SK-N-SH (cell line): ENCODE measurements around the gene OSBPL6. TPM values are rescaled to one million over a fixed set of nuclear protein-coding genes. Genes with fewer than 3 reads are reported as not detected.

Source experiments
- CTCF ChIA-PET: fragments of 300-600, 350-600 bp; formaldehyde crosslinking; extraction: SDS; loops from one replicate; lab custom pipeline; 2021; lab: Yijun Ruan, JAX
- POLR2A ChIA-PET: fragments of 350-600 bp; sonication (Branson Sonifier 250); formaldehyde crosslinking; extraction: SDS; loops from one replicate; lab custom pipeline; 2020; ENCODE audit warnings: antibody characterized with exemption, inconsistent platforms; lab: Yijun Ruan, JAX
- DNase-seq: peaks from one replicate; pipeline ENCODE4 v3.0.0; 2012
- H2AFZ ChIP-seq: fragments of 200-600 bp; sonication (generic); 2 replicates; pipeline ENCODE4 v1.8.1; 2016; ENCODE audit warnings: antibody characterized with exemption, mild to moderate bottlenecking, low read depth
- H3F3A ChIP-seq: fragments of 200-600 bp; sonication (generic); replicated peaks from 2 replicates; pipeline ENCODE3; 2016; ENCODE audit warnings: antibody characterized with exemption, mild to moderate bottlenecking; ENCODE audit not compliant: insufficient read depth
- H3K27ac ChIP-seq, 2 experiments: fragments of 200-500 bp in 1 of 2; fragments of 200-600 bp in 1 of 2; sonication (Bioruptor generic) in 1 of 2; sonication (generic), shearing (Covaris generic) in 1 of 2; 2 replicates each; pipeline versions ENCODE4 v1.5.1 to v1.6.1; 2014 to 2016; ENCODE audit warnings: low read depth in 2 of 2, inconsistent platforms in 1 of 2, low read length in 1 of 2, mild to moderate bottlenecking in 1 of 2, mixed read lengths in 1 of 2
- H3K27me3 ChIP-seq: fragments of 200-600 bp; sonication (generic), shearing (Covaris generic); 2 replicates; pipeline ENCODE4 v1.6.1; 2016; ENCODE audit warnings: mixed run types; ENCODE audit not compliant: insufficient read depth
- H3K36me3 ChIP-seq, 2 experiments: fragments of 200-500 bp in 1 of 2; fragments of 200-600 bp in 1 of 2; sonication (Bioruptor generic) in 1 of 2; sonication (generic) in 1 of 2; replicated peaks in 1 of 2; 2 replicates each; pipeline versions ENCODE3 to v1.5.1; 2014 to 2016; ENCODE audit warnings: low read length in 1 of 2, mild to moderate bottlenecking in 1 of 2; ENCODE audit not compliant: insufficient read depth in 2 of 2, control insufficient read depth in 1 of 2
- H3K4me1 ChIP-seq, 2 experiments: fragments of 200-500 bp in 1 of 2; fragments of 200-600 bp in 1 of 2; sonication (Bioruptor generic) in 1 of 2; sonication (generic), shearing (Covaris generic) in 1 of 2; 2 replicates each; pipeline versions ENCODE4 v1.5.1 to v1.6.1; 2014 to 2016; ENCODE audit warnings: low read depth in 1 of 2, low read length in 1 of 2, mixed run types in 1 of 2; ENCODE audit not compliant: insufficient read depth in 2 of 2, control insufficient read depth in 1 of 2
- H3K4me2 ChIP-seq: fragments of 200-600 bp; sonication (generic), shearing (Covaris generic); 2 replicates; pipeline ENCODE4 v1.6.1; 2017; ENCODE audit warnings: mixed run types
- H3K4me3 ChIP-seq, 2 experiments: fragments of 200-500 bp in 1 of 2; fragments of 200-600 bp in 1 of 2; sonication (Bioruptor generic) in 1 of 2; sonication (generic), shearing (Covaris generic) in 1 of 2; 2 replicates each; pipeline versions ENCODE4 v1.5.1 to v1.8.1; 2014 to 2016; ENCODE audit warnings: low read depth in 2 of 2, inconsistent platforms in 1 of 2, low read length in 1 of 2, mild to moderate bottlenecking in 1 of 2, mixed read lengths in 1 of 2, moderate library complexity in 1 of 2
- H3K79me2 ChIP-seq: fragments of 200-600 bp; sonication (generic); 2 replicates; pipeline ENCODE4 v1.8.1; 2017; ENCODE audit warnings: mild to moderate bottlenecking; ENCODE audit not compliant: insufficient read depth
- H3K9ac ChIP-seq: fragments of 200-600 bp; sonication (generic); 2 replicates; pipeline ENCODE4 v1.6.1; 2017; ENCODE audit warnings: mixed run types
- H3K9me2 ChIP-seq: fragments of 200-600 bp; sonication (generic); 2 replicates; pipeline ENCODE4 v1.6.1; 2017; ENCODE audit warnings: mixed run types
- H3K9me3 ChIP-seq: fragments of 200-600 bp; sonication (generic); 2 replicates; pipeline ENCODE4 v1.6.1; 2017; ENCODE audit warnings: mixed run types, mild to moderate bottlenecking, moderate library complexity
- H4K20me1 ChIP-seq: fragments of 200-600 bp; sonication (generic); 2 replicates; pipeline ENCODE4 v1.6.1; 2017; ENCODE audit warnings: mild to moderate bottlenecking, mixed run types; ENCODE audit not compliant: insufficient read depth
- CHD2 ChIP-seq: fragments of 150-350 bp; IDR thresholded peaks from 2 replicates; pipeline ENCODE4 v1.6.1; 2018; ENCODE audit warnings: low read length; ENCODE audit not compliant: partially characterized antibody
- ELF1 ChIP-seq: IDR thresholded peaks from 2 replicates; pipeline ENCODE4 v1.4.0; 2012
- EP300 ChIP-seq, 2 experiments: IDR thresholded peaks; 2 replicates each; pipeline versions ENCODE4 v1.4.0 to v1.6.1; 2012; ENCODE audit warnings: borderline replicate concordance in 1 of 2, low read depth in 1 of 2, low read length in 1 of 2
- EZH2phosphoT487 ChIP-seq: fragments of 200-600 bp; sonication (generic); IDR thresholded peaks from 2 replicates; pipeline ENCODE4 v1.6.1; 2017; ENCODE audit warnings: low read depth, mixed run types, mild to moderate bottlenecking, antibody characterized with exemption, moderate library complexity, borderline replicate concordance
- FOSL2 ChIP-seq: IDR thresholded peaks from 2 replicates; pipeline ENCODE4 v1.4.0; 2012; ENCODE audit warnings: low read depth, mild to moderate bottlenecking, moderate library complexity, borderline replicate concordance
- GATA2 ChIP-seq: sonication (generic); formaldehyde crosslinking; IDR thresholded peaks from 2 replicates; pipeline ENCODE4 v1.5.0; 2020; ENCODE audit warnings: mild to moderate bottlenecking, missing genetic modification reagents
- JUND ChIP-seq: IDR thresholded peaks from 2 replicates; pipeline ENCODE4 v1.4.0; 2012
- MAX ChIP-seq: IDR thresholded peaks from 2 replicates; pipeline ENCODE4 v1.4.0; 2012; ENCODE audit warnings: low read depth
- NFIC ChIP-seq: IDR thresholded peaks from 2 replicates; pipeline ENCODE4 v1.4.0; 2012; ENCODE audit warnings: borderline replicate concordance
- RAD21 ChIP-seq: IDR thresholded peaks from 2 replicates; pipeline ENCODE4 v1.6.1; 2012; ENCODE audit warnings: mild to moderate bottlenecking, low read length
- RFX5 ChIP-seq: IDR thresholded peaks from 2 replicates; pipeline ENCODE4 v1.6.1; 2012; ENCODE audit warnings: mild to moderate bottlenecking, improper control_type of control experiment, low read length
- SIN3A ChIP-seq: IDR thresholded peaks from 2 replicates; pipeline ENCODE4 v1.6.1; 2012; ENCODE audit warnings: low read depth, mild to moderate bottlenecking, low read length, moderate library complexity, borderline replicate concordance
- SMC3 ChIP-seq: IDR thresholded peaks from 2 replicates; pipeline ENCODE4 v1.6.1; 2012; ENCODE audit warnings: low read depth, low read length, improper control_type of control experiment
- TAF1 ChIP-seq: IDR thresholded peaks from 2 replicates; pipeline ENCODE4 v1.6.1; 2012; ENCODE audit warnings: low read depth, mild to moderate bottlenecking, low read length, moderate library complexity, borderline replicate concordance
- TEAD4 ChIP-seq: IDR thresholded peaks from 2 replicates; pipeline ENCODE4 v1.4.0; 2012; ENCODE audit warnings: mild to moderate bottlenecking, borderline replicate concordance; ENCODE audit not compliant: insufficient read depth
- YY1 ChIP-seq: IDR thresholded peaks from 2 replicates; pipeline ENCODE4 v1.4.0; 2012; ENCODE audit warnings: low read depth, mild to moderate bottlenecking
- WGBS: methylation state at CpG from one replicate; pipeline ENCODE4 v1.1.6; 2017; ENCODE audit warnings: low lambda C conversion rate; 5-methylcytosine and 5-hydroxymethylcytosine counted together
- polyA plus RNA-seq, 3 experiments: library from polyadenylated mRNA; depleted of rRNA; stranded (reverse); fragments of >200 nt; gene quantifications; 2 replicates each; pipeline ENCODE4 v1.2.3, GENCODE V29; 2012
- TF ChIP-seq, protein P1 (sequence below): IDR thresholded peaks from 2 replicates; pipeline ENCODE4 v1.4.0; 2012; ENCODE audit warnings: low read depth, borderline replicate concordance
- TF ChIP-seq, protein P2 (sequence below): IDR thresholded peaks from 2 replicates; pipeline ENCODE4 v1.6.1; 2012; ENCODE audit warnings: mild to moderate bottlenecking, low read depth, low read length, moderate library complexity
- TF ChIP-seq, protein P3 (sequence below): fragments of 150-350 bp; IDR thresholded peaks from 2 replicates; pipeline ENCODE4 v1.6.1; 2016; ENCODE audit warnings: mild to moderate bottlenecking, low read depth, low read length
- TF ChIP-seq, protein P4 (sequence below): fragments of 150-350 bp; IDR thresholded peaks from 2 replicates; pipeline ENCODE4 v1.6.1; 2017; ENCODE audit warnings: antibody characterized with exemption, low read length, low read depth, borderline replicate concordance

Gene OSBPL6
- polyA plus RNA-seq, 1 of the 3 experiments (the other 2 are of a cell fraction): 2.7 TPM

DNA sequence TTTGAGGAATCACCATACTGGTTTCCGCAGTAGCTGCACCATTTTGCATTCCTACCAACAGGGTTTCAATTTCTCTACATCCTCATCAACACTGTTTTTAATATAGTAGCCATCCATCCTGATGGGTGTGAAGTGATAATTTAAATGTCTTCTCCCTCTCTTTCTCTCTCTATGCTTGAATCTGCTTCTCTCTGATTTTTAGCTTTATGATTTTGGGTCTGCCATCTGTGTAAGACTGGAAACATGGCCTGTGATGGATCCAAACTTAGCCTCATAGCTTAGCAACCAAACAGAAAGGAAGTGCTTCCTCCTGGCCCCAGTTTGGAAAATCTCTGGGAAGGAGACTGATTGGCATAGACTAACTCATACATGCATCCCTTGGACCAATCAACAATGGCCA is 33.7 kb upstream of the OSBPL6 start (continued):
- TF ChIP-seq, protein P1, sequence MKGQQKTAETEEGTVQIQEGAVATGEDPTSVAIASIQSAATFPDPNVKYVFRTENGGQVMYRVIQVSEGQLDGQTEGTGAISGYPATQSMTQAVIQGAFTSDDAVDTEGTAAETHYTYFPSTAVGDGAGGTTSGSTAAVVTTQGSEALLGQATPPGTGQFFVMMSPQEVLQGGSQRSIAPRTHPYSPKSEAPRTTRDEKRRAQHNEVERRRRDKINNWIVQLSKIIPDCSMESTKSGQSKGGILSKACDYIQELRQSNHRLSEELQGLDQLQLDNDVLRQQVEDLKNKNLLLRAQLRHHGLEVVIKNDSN: no peak
- TF ChIP-seq TEAD4 (no peak), CHD2 (no peak)

- Histone ChIP-seq H2AFZ (peak overlapping the region; percentile 62), H3K9me2 (no peaks in the 10 kb centered on the region), H3K79me2 (no peaks in the 10 kb centered on the region), H3K4me1 (no peaks in the 10 kb centered on the region; a peak in 1 of 4 replicates), H3K4me3 (no peak overlapping the region), H3K4me2 (0 out of 2 replicates have a peak overlapping the region, but pooled peaks have one; percentile 16), H3K27ac (no peak overlapping the region), H3K9ac (no peak overlapping the region), H3K9me3 (no peaks in the 10 kb centered on the region), H4K20me1 (no peaks in the 10 kb centered on the region), H3K36me3 (no peaks in the 10 kb centered on the region), H3K27me3 (no peaks in the 10 kb centered on the region), H3F3A (no peaks in the 10 kb centered on the region)
- 76% methylated on average over 4 of the region's 4 CpGs for WGBS
- TF ChIP-seq, protein P2, sequence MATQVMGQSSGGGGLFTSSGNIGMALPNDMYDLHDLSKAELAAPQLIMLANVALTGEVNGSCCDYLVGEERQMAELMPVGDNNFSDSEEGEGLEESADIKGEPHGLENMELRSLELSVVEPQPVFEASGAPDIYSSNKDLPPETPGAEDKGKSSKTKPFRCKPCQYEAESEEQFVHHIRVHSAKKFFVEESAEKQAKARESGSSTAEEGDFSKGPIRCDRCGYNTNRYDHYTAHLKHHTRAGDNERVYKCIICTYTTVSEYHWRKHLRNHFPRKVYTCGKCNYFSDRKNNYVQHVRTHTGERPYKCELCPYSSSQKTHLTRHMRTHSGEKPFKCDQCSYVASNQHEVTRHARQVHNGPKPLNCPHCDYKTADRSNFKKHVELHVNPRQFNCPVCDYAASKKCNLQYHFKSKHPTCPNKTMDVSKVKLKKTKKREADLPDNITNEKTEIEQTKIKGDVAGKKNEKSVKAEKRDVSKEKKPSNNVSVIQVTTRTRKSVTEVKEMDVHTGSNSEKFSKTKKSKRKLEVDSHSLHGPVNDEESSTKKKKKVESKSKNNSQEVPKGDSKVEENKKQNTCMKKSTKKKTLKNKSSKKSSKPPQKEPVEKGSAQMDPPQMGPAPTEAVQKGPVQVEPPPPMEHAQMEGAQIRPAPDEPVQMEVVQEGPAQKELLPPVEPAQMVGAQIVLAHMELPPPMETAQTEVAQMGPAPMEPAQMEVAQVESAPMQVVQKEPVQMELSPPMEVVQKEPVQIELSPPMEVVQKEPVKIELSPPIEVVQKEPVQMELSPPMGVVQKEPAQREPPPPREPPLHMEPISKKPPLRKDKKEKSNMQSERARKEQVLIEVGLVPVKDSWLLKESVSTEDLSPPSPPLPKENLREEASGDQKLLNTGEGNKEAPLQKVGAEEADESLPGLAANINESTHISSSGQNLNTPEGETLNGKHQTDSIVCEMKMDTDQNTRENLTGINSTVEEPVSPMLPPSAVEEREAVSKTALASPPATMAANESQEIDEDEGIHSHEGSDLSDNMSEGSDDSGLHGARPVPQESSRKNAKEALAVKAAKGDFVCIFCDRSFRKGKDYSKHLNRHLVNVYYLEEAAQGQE: no peak
- TF ChIP-seq CHD2: no peak
- TF ChIP-seq JUND: no peak
- TF ChIP-seq ELF1: no peak
- no peak for TF ChIP-seq YY1
- ChIA-PET CTCF (no interaction called here), POLR2A (no interaction called here)
- no peak for DNase-seq
These were observed 30.9 kb upstream of the OSBPL6 start for GRCh38 chr2:178163395-178163794.

DNA sequence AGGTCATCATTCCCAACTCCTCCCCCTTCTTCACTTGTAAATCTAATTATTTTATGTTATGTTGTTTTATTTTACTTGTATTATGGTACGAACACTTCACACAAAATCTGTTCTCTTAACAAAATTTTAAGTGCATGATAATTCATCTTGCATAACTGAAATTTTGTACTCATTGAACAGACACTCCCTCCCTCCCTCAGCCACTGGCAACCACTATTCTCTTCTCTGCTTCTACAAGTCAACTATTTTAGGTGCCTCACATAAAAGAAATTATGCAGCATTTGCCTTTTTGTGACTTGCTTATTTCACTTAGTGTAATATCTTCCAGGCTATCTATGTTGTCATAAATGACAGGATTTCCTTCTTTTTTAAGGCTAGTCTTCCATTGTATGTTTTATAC is 30.4 kb upstream of the OSBPL6 start:
- no peaks in the 10 kb centered on the region for H3K79me2 ChIP-seq
- no peaks in the 10 kb centered on the region for H3K36me3 ChIP-seq
- ChIA-PET CTCF (no interaction called here), POLR2A (no interaction called here)
- H3K27me3 ChIP-seq: no peaks in the 10 kb centered on the region
- peak overlapping the region; percentile 62; the same call in 1 of the 2 replicates for H2AFZ ChIP-seq
- no peak overlapping the region for H3K27ac ChIP-seq
- no peaks in the 10 kb centered on the region for H3F3A ChIP-seq
- H4K20me1 ChIP-seq: no peaks in the 10 kb centered on the region
- no peaks in the 10 kb centered on the region for H3K9me3 ChIP-seq
- no peaks in the 10 kb centered on the region for H3K9me2 ChIP-seq
- H3K9ac ChIP-seq: no peak overlapping the region
- no peak overlapping the region for H3K4me2 ChIP-seq
- H3K4me3 ChIP-seq: no peak overlapping the region
- no peaks in the 10 kb centered on the region; a peak in 1 of 4 replicates for H3K4me1 ChIP-seq
- no peak for DNase-seq
- WGBS: 35% methylated on average over 1 of the region's 1 CpG
- TF ChIP-seq SIN3A (no peak), SMC3 (no peak), MAX (no peak), RFX5 (no peak), EZH2phosphoT487 (no peak), GATA2 (CRISPR knock-in tag) (no peak), FOSL2 (no peak), TAF1 (no peak), JUND (no peak), RAD21 (no peak), EP300 (IDR thresholded peaks at IDR 0.05; ENCODE audit: borderline replicate concordance in 1 of 2, low read depth in 1 of 2, low read length in 1 of 2) (no peak), ELF1 (no peak), NFIC (no peak)
- TF ChIP-seq, protein P3, sequence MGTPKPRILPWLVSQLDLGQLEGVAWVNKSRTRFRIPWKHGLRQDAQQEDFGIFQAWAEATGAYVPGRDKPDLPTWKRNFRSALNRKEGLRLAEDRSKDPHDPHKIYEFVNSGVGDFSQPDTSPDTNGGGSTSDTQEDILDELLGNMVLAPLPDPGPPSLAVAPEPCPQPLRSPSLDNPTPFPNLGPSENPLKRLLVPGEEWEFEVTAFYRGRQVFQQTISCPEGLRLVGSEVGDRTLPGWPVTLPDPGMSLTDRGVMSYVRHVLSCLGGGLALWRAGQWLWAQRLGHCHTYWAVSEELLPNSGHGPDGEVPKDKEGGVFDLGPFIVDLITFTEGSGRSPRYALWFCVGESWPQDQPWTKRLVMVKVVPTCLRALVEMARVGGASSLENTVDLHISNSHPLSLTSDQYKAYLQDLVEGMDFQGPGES: no peak
- TF ChIP-seq, protein P4, sequence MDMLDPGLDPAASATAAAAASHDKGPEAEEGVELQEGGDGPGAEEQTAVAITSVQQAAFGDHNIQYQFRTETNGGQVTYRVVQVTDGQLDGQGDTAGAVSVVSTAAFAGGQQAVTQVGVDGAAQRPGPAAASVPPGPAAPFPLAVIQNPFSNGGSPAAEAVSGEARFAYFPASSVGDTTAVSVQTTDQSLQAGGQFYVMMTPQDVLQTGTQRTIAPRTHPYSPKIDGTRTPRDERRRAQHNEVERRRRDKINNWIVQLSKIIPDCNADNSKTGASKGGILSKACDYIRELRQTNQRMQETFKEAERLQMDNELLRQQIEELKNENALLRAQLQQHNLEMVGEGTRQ: no peak
